ENCODE results near the gene RIOK3.
"Not testable (repeated sequence)": the region's sequence is repeated elsewhere in the genome, so short reads cannot be mapped to it uniquely, and the experiment has no call there.

RIOK3 gene

DNA sequence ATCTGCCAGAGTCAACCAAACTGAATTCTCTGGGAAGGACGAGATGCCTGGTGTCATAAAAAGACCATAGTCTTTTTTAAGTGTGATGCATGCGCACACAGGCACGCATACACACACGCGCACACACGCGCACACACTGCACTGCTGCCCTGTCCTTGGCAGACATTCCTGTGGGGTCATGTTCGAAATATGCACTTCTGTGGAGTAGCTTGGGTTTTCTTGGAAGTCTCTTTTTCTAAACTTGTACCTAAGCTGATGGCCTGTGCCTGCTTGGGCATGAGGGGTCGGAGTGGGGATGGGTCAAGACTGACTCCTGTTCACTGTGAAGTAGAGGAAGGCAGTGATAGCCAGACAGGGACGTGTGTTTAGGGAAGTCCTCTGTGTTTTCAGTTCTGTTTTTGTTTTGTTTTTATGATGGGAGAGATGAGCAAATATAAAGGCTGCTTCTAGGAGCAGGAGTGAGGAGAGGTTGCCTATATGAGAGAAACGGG, 46.2 kb downstream of the RIOK3 start:
- no peak for DNase-seq

DNA sequence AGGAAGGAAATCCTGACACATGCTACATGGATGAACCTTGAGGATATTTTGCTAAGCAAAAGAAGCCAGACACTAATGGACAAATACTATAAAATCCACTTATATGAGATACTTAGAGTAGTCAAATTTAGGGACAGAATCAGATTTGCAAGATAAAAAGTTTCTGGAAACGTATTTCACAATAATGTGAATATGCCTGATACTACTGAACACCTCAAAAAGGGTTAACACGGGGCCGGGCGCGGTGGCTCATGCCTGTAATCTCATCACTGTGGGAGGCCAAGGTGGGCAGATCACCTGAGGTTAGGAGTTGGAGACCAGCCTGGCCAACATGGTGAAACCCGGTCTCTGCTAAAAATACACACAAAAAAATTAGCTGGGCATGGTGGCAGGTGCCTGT, 48.5 kb downstream of the RIOK3 start:
- DNase-seq, result no peak

DNA sequence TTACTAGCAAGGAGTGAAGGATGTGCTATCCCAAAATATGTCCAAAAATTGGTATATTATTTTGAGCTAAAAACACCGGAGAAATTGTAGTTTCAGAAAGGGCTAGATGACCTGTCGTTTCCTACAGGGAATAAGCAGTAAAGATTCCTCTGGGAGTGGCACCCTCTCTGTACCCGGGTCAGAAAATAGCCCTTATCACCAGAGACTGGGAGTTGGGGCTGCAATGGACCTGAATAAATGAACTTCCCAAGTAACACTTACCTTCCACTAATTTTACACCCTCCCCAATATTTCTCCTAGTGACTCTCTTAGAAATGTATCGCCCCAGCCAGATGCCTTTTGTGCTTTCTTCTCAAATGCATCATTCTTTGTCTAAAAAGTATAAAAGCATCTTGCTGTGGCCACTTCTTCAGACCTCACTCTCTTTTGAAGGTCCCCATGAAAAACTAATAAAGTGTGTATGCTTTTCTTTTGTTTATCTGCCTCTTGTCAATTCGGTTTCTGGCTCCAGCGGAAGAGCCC, 49.5 kb downstream of the RIOK3 start:
- no peak for DNase-seq

DNA sequence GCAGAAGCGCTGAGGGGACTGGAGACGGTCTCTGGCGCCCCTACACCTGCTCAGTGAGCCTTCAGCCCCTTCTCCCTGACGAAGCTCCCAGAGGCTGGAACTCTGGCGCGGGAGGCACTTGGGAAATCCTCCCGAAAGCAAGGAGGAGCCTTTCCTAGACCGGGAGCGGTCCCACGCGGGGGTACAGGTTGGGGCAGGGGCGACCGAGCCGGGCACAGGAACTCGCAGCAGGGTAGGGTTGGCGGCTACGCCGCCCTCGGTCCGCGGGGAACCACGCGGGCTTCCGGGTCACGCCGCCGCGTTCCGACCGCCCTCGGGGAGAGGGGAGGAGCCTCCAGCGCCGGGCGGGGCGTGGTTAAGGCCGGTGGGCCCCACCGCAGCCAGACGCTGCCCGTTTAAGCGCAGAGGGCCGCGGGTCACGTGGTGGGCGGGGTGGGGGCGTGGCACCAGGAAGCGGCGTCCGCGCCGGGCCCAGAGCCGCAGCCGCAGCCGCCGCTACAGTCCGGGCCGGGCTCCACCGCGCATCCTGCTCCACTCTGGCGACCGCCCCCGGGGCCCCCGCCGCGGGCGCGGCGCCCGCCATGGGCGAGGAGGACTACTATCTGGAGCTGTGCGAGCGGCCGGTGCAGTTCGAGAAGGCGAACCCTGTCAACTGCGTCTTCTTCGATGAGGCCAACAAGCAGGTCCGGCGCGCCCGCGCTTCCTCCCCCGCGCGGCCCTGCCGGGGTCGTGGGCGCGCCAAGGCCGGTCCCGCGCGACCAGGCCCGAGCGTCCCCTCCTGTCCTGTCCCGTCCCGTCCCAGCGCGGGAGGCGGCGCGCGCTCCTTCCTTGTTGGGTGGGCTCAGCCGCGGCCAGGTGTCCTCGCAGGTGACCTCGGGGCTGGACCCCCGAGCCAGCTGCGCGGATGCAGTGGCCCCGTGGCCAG, 50.2 kb downstream of the RIOK3 start, which contains the start of gene RMC1:
Gene RMC1, plus strand, starts transcription at position 474 of the 925 bp plus-strand sequence. Its CDS starts 108 bp downstream, at position 582.
- DNase-seq, result peak; percentile 98

DNA sequence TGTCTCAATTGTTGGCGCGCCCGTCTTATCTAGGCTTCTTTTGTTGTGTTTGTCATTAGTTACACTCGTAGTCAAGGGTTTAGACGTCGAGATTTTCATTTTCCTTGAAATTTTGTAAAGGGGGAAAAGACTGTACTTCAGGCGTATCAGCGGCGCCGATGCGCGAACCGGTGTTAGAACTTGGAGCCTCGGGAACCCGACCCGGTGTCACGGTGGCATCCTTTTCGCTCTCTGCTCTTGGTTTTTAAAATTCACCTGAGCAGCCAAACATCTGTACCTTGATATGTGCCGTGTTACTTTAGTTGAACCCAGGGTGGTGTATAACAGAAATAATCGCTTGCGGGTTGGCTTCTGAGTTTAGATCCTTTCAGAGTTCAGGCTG, 50.9 kb downstream of the RIOK3 start:
- no peak for DNase-seq

DNA sequence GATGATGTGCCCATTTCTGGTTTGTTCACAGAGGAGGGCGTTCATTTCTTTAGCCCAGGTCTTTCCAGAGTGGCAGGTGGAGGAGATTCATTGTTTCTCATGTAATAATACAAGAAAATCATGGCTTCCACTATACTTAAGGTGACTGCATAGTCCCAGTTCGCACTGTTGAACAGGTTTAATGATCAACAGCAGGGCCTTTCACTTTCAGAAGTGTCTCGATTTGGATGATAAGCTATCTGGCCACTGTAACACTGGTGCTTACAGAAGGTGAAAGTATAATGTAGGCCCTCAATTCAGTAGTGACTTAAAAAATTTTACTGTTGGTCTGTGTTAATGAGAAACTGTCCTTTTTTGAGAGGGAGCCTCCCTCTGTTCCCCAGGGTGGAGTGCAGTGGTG, 51.6 kb downstream of the RIOK3 start:
- no peak for DNase-seq

DNA sequence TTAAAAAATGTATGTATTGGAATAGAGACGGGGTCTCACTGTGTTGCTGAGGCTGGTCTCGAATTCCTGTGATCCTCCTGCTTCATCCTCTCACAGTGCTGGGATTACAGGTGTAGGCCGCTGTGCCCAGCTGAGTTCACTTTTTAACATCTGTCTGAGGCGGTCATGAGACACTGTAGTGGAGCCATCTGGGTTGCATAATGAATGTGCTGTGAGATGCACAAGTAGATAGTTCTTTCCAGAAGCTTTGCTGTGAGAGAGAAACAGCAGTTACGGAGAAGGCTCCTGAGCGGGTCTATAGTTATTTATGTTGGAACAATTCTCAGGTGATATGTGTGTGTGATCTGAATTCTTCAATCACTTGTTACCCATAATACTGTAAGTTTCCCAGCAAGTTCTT, 53.3 kb downstream of the RIOK3 start:
- no peak for DNase-seq

DNA sequence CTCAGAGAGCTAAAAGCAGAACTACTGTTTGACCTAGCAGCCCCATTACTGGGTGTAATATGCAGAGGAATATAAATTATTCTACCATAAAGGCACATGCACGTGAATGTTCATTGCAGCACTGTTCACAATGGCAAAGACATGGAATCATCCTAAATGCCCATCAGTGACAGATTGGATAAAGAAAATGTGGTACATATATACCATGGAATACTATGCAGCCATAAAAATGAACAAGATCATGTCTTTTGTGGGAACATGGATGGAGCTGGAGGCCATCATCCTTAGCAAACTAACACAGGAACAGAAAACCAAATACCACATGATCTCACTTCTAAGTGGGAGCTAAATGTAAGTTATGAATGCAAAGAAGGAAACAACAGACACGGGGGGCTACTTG, 57.8 kb downstream of the RIOK3 start:
- not testable (repeated sequence) for DNase-seq

DNA sequence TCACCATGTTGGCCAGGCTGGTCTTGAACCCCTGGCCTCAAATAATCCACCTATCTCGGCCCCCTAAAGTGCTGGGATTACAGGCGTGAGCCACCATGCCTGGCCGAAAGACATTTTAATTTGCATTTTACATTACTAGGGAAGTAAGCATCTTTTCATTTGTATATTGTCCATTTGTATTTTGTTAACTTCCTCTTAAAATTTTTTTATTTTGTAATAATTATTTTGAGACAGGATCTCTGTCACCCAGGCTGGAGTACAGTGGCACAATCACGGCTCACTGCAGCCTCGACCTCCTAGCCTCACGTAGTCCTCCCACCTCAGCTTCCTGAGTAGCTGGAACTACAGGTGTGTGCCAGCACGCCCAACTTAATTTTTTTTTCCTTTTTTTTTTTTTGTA, 59.1 kb downstream of the RIOK3 start:
- DNase-seq, result not testable (repeated sequence)

DNA sequence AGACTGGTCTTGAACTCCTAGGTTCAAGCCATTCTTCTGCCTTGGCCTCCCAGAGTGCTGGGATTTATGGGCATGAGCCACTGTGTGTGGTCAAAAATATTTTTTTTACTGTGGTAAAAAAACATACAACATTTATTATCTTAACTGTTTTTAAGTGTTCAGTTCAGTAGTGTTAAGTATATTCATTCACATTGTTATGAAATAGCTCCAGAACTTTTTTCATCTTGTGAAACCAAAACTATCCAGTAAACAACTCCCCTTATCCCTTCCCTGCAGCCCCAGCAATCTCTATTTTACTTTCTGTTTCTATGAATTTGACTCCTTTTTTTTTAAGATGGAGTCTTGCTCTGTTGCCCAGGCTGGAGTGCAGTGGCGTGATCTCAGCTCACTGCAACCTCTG, 59.6 kb downstream of the RIOK3 start:
- no peak for DNase-seq

DNA sequence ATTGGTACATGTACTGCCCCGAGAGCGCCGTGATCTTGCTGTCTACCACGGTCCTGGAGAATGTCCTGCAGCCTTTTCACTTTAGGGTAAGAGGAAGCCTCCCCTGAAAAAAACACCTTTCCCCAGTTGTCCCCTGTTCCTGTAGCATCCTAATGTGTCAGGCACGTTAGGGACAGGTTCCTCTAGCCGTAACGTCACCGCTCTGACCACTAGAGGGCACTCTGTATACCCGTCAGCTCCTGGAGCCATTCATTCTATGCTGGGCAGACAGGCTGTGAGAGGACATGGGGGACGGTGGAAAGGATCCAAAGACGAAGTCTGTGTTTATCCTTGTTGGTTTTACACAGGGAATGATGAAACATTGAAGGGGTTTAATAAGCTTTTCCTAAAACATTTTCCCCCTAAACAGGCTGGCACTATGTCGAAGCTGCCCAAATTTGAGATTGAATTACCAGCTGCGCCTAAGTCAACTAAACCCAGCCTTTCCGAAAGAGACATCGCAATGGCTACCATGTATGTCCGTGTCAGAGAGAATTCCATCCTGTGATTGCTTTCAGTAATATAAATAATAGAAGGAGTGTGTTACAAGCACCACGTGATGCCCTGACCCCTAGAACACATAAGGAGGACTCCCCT, 62.9 kb downstream of the RIOK3 start:
- DNase-seq, result peak; percentile 62

DNA sequence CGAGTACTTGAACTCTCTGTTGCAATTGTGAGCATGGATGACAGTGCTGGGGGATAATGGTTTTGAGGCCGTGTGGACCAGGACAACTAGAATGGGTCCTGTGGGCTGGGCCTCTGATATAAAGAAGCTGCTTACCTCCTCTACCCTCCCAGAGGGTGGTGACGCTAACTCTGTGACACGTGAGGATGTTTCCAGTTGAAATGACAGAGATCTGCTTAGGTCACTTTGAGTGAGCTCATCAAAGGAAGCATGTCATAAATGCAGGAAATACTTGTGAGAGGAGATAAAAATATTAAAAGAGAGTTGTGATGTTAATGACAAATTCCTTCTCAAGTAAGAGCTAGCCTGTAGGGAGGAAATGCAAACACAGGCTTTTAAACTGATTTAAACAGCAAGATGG, 66.6 kb downstream of the RIOK3 start:
- no peak for DNase-seq

DNA sequence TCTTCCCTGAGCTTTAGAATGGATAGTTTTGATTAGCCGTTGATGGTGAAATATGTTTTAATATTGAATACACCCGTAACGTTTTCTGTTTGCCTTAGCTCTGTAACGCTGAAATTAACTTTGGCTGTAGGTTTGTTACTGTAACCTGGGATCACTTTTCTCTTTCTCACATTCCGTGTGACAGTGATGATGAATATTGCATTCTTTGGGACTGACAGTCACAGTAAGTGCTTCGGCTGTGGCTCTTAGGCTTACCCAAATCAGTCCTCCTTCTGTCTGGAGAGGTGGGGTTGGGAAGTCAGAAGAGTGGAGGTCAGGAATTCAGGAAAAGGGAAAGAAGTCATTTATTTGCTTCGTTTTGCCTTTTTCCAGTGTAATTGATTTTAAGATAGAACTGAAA, 68.2 kb downstream of the RIOK3 start:
- no peak for DNase-seq

DNA sequence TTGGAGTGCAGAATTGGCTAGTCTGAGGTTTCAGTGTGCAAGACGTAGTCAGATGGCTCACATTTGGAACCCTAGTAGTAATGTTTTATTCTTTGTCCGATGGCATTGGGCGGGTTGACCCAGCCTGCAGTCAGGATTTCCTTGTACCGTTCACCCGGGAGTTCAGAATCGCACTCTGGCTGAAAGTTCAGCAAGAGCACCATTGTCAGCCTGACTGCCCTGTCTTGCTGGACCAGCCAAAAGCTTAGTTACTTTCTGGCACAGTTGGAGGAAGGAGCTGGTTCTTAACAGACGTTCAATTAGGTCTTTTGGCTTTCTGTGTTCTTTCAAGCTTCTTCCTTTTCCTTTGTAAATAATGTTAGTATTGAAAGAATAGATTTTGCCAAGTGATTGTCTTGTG, 68.8 kb downstream of the RIOK3 start:
- DNase-seq, result no peak

DNA sequence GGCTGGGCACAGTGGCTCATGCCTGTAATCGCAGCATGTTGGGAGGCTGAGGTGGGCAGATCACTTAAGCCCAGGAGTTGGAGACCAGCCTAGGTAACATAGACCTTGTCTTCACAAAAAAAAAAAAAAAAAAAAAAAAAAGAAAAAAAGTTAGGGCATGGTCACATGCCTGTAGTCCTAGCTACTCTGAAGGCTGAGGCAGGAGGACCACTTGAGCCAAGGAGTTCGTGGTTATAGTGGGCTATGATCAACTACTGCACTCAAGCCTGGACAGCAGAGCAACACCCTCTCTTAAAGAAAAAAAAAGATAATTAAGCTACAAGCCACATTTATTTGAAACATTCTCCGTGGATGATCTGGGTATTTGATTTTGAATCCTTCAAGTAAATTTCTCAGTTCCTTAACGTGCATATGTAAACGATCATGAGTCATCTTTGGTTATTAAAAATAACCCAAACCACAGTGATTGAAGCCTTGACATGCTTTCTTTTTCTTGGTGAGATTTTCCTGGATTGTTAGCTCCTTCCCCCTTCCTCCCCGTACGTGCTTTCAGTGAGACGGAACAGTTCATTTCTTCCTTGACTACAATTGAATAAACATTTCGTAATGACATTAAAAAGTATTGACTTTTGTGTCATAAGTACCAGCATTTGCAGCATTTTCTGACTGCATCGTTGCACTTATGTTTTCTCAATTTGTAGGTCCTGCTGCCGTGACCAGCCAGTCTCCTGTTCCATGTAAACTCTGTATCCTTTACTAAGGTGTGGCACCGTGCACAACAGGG, 70.5 kb downstream of the RIOK3 start:
- DNase-seq, result no peak

DNA sequence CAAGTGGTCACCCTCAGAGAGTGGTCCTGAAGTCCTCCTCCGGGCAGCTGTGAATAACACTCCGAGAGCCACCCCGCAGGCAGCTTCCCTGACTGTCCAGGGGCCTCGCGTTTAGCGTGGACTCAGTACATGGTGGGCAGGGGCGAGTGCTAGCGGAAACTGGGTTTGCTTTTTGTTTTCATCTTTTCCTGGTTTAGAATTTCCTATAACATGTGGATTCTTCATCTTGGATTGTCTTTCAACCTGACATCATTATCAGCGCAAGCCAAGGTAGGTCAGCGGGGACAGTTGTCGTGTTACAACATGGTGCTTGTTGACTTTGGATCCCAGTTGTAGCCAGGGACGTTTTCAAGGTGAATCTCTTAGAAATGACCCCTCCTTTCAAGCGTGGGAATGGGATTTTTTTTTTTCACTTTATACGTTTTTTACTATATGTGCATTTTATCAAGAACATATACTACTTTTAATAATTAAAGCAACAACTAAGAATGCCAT, 71.2 kb downstream of the RIOK3 start:
- no peak for DNase-seq

DNA sequence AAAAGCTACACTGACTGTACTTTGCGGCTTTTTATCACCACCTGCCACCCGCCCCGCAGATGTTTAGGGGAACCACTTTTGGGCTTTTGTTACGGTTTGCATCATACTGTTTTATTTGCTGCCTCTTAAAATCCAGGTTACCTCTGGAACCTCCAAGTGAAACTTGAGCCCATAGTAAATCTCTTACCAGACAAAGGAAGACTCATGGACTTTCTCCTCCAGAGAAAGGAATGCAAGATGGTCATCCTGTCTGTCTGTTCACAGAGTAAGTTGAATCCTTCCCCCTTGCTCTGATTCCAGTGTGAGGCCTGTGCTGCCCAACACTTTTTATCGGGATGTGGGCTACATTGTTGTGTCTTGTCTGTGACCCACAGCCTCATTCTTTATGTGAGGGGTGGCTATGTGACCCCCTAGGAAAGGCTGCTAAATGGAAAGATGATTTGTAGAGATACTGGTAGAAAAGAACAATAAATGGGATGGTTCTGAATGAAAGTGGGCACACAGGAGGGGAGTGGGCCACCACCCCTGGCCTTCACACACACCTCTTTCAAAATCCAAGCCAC, 73.5 kb downstream of the RIOK3 start:
- no peak for DNase-seq

DNA sequence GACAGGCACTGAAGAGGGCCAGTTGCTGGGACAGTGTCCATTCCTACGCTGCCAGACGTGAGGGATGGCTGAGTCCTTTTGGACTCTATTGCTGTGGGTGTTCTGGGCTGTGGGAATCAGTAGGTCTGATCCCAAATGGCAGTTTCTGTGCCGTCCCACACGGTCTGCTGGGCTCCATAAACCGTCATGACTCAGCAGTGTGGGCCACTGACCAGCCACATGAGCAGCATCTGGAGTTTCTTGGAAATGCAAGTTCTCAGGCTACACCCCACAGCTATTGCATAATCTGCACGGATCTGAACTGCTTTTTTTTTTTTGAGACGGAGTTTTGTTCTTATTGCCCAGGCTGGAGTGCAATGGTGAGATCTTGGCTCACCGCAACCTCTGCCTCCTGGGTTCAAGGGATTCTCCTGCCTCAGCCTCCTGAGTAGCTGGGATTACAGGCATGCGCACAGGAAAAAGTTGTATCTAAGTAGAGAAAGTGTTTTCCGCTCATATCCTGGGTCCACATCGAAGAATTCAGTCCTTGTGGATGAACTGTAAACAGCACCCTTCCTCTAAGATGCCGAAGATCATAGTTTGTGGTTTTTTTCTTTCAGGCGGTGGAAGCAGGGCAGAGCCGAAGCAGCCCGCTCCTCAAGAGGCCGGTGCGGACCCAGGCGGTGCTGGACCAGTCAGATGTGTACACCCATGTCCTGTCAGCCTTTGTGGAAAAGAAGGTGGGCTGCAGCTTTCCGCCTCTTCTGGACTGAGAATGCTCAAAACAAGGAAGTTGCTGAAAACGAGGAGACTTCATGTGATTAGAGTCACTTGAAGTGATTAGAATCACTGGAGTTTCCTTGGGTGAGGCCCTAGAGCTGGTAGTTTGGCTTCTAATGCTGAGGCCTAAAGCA, 75.7 kb downstream of the RIOK3 start:
- no peak for DNase-seq

DNA sequence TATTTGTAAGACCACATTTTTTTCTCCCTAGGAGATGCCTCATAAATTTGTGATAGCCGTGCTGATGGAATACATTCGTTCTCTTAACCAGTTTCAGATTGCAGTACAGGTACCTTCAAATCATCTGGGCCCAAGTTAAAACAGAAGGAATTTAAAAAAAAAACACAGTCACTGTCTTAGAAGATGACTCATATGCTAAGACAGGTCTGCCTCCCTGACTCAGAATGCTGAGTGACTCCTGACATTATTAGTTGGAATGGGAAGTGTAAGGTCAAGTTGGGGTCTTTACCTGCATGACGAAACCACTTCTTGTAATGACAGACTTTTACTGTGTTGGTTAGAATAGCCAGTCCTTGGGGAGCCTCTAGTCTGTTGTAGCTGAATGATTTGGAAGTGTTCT, 76.5 kb downstream of the RIOK3 start:
- DNase-seq, result no peak

DNA sequence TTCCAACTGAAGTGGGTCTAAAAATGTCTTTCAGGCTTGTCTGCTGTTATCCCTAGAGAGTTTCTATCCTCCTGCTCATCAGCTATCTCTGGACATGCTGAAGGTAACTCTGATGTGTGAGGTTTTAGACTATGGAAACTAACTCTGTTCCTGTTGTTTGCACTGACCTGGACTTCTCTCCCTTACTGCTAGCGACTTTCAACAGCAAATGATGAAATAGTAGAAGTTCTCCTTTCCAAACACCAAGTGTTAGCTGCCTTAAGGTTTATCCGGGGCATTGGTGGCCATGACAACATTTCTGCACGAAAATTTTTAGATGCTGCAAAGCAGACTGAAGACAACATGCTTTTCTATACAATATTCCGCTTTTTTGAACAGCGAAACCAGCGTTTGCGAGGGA, 77.1 kb downstream of the RIOK3 start:
- DNase-seq, result no peak

DNA sequence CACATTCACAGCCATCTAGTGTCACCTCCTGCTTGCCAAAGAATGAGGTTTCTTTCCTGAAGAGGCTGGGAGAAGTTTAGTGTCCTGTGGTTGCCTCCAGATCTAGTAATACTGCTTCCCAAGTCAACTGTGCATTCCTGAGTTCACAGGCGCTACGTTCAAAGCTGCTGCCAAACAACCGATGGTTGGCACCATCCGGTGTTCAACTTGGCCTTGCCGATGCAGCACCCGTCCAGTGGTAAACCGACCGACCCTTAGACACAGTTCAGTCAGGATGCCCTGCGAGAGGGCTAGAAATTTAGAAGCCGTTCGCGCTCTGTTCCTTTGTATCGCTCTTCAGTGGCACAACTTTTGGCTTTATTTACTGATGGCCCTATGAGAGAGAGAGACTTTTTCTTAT, 78.8 kb downstream of the RIOK3 start:
- DNase-seq, result no peak
